Osteoblast (primary cell): ENCODE measurements around the gene DSCAML1. TPM values are rescaled to one million over a fixed set of nuclear protein-coding genes. Genes with fewer than 3 reads are reported as not detected.

ENCODE experiments used
- DNase-seq: peaks from one replicate; pipeline ENCODE4 v3.0.0; 2011; ENCODE audit warnings: low spot score, mixed read lengths; ENCODE audit not compliant: insufficient read length; ENCODE audit errors: missing footprints
- H2AFZ ChIP-seq: 2 replicates; pipeline ENCODE4 v1.6.0; 2011; ENCODE audit warnings: mild to moderate bottlenecking, low read length
- H3K27ac ChIP-seq: 2 replicates; pipeline ENCODE4 v1.5.1; 2011; ENCODE audit warnings: mild to moderate bottlenecking, low read depth, low read length, moderate library complexity
- H3K27me3 ChIP-seq: 2 replicates; pipeline ENCODE4 v1.6.0; 2012; ENCODE audit warnings: mild to moderate bottlenecking, control low read depth, inconsistent platforms, low read length, moderate library complexity; ENCODE audit not compliant: insufficient read depth
- H3K36me3 ChIP-seq: 2 replicates; pipeline ENCODE4 v1.5.1; 2011; ENCODE audit warnings: mild to moderate bottlenecking, low read length, control low read depth, moderate library complexity; ENCODE audit not compliant: insufficient read depth
- H3K4me1 ChIP-seq: 2 replicates; pipeline ENCODE4 v1.5.1; 2011; ENCODE audit warnings: mild to moderate bottlenecking, low read length, control low read depth, moderate library complexity; ENCODE audit not compliant: insufficient read depth
- H3K4me2 ChIP-seq: 2 replicates; pipeline ENCODE4 v1.6.0; 2011; ENCODE audit warnings: mild to moderate bottlenecking, low read length; ENCODE audit not compliant: insufficient read depth
- H3K4me3 ChIP-seq: fragments of 200-600 bp; sonication (generic); 3 replicates; pipeline ENCODE4 v1.5.1; 2012; ENCODE audit warnings: mild to moderate bottlenecking, low read length, inconsistent platforms; ENCODE audit not compliant: insufficient read depth
- H3K79me2 ChIP-seq: 2 replicates; pipeline ENCODE4 v1.6.0; 2012; ENCODE audit warnings: mild to moderate bottlenecking, low read length, control low read depth, inconsistent platforms; ENCODE audit not compliant: insufficient read depth
- H3K9me3 ChIP-seq: 2 replicates; pipeline ENCODE4 v1.5.1; 2011; ENCODE audit warnings: low read depth, low read length, control low read depth
- H4K20me1 ChIP-seq: 2 replicates; pipeline ENCODE4 v1.6.0; 2012; ENCODE audit warnings: mild to moderate bottlenecking, low read length, control low read depth; ENCODE audit not compliant: insufficient read depth
- CTCF ChIP-seq: IDR thresholded peaks from 2 replicates; pipeline ENCODE4 v1.5.1; 2011; ENCODE audit warnings: mild to moderate bottlenecking, low read depth, low read length, moderate library complexity; ENCODE audit errors: extremely low read depth
- total RNA-seq: library from RNA; depleted of rRNA; stranded (reverse); fragments of >200 nt; gene quantifications from 2 replicates; pipeline ENCODE4 v1.2.3, GENCODE V29; 2012

Gene DSCAML1
- total RNA-seq, 1 donor, result not detected

- no peaks in the 10 kb centered on the region for H4K20me1 ChIP-seq
- H3K4me3 ChIP-seq, result no peak overlapping the region
- no peaks in the 10 kb centered on the region for H3K27me3 ChIP-seq
- H3K4me2 ChIP-seq, result no peak overlapping the region
- no peak for TF ChIP-seq CTCF
- H3K79me2 ChIP-seq, result no peaks in the 10 kb centered on the region
- no peak overlapping the region for H3K27ac ChIP-seq
- no peak overlapping the region for H2AFZ ChIP-seq
- no peaks in the 10 kb centered on the region for H3K4me1 ChIP-seq
- no peak for DNase-seq
- no peaks in the 10 kb centered on the region for H3K36me3 ChIP-seq
- no peaks in the 10 kb centered on the region for H3K9me3 ChIP-seq
These were observed 49.1 kb downstream of the DSCAML1 start for GRCh38 chr11:117747892-117748291.

GRCh38 chr11:117745346-117745745 is 51.7 kb downstream of the DSCAML1 start:
- Histone ChIP-seq H3K27me3 (no peaks in the 10 kb centered on the region), H3K79me2 (no peaks in the 10 kb centered on the region), H3K4me2 (no peak overlapping the region), H3K4me1 (no peaks in the 10 kb centered on the region), H2AFZ (no peak overlapping the region), H3K9me3 (no peaks in the 10 kb centered on the region), H3K27ac (no peak overlapping the region), H3K4me3 (no peak overlapping the region), H3K36me3 (no peaks in the 10 kb centered on the region), H4K20me1 (no peaks in the 10 kb centered on the region)
- no peak for TF ChIP-seq CTCF
- no peak for DNase-seq

GRCh38 chr11:117744471-117745150 is 52.4 kb downstream of the DSCAML1 start:
- TF ChIP-seq CTCF, result no peak
- H3K27ac ChIP-seq, result no peak overlapping the region
- no peaks in the 10 kb centered on the region for H3K36me3 ChIP-seq

DNA sequence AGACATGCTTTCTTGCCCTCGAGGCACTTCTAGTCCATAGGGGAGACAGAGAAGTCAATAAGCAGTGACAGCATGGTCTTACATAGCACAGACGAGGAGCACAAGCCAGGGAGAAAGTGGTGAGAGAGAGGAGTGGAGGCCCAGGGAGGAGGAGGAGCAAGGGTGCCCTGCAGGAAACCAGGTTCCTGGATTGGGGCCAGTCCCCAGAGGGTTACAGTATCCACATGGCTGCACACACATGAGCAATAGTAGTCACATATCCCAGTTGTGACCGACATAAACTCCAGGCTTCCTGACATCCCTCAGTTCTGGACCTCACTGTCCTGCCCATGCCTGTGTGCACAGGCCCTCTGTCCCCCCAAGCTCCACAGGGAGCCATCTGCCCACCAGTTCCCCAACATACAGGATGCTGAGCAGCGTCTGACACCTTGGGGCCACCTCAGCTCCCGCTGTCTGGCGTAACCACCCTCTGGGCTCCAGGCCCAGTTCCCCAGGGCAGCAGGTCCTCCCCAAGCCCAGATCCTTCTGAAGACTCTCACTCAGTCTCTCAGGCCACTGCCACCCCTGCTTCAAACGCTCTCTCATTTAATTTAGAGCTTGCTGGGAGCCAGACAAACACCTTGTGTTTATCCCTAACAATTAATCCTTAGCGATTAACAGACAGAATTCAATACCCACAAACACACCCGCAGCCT is 53.7 kb downstream of the DSCAML1 start:
- H3K79me2 ChIP-seq, result no peaks in the 10 kb centered on the region
- no peaks in the 10 kb centered on the region for H3K27me3 ChIP-seq
- no peaks in the 10 kb centered on the region for H4K20me1 ChIP-seq
- H2AFZ ChIP-seq, result no peak overlapping the region
- H3K9me3 ChIP-seq, result no peaks in the 10 kb centered on the region
- no peak for TF ChIP-seq CTCF
- no peaks in the 10 kb centered on the region for H3K4me1 ChIP-seq
- H3K27ac ChIP-seq, result no peak overlapping the region
- H3K4me2 ChIP-seq, result no peak overlapping the region
- H3K36me3 ChIP-seq, result no peaks in the 10 kb centered on the region
- DNase-seq, result no peak
- no peak overlapping the region for H3K4me3 ChIP-seq

More at GRCh38 chr11:117744471-117745150, 52.4 kb downstream of the DSCAML1 start:
- no peaks in the 10 kb centered on the region for H3K9me3 ChIP-seq
- DNase-seq, result no peak
- H3K27me3 ChIP-seq, result no peaks in the 10 kb centered on the region
- no peaks in the 10 kb centered on the region for H3K4me1 ChIP-seq
- H4K20me1 ChIP-seq, result no peaks in the 10 kb centered on the region
- no peak overlapping the region for H2AFZ ChIP-seq
- H3K4me3 ChIP-seq, result no peak overlapping the region
- no peak overlapping the region for H3K4me2 ChIP-seq
- no peaks in the 10 kb centered on the region for H3K79me2 ChIP-seq
